ENCODE measurements around the gene RAET1G.
"Not testable (repeated sequence)": the region's sequence is repeated elsewhere in the genome, so short reads cannot be mapped to it uniquely, and the experiment has no call there.

- not testable (repeated sequence) for TF ChIP-seq RFX5 (IDR thresholded peaks at IDR 0.05; ENCODE audit: low read length); CTCF (IDR thresholded peaks at IDR 0.05); USF2 (IDR thresholded peaks at IDR 0.05; ENCODE audit: borderline replicate concordance, low read depth, low read length); PBX3 (IDR thresholded peaks at IDR 0.05); POLR2AphosphoS5 (IDR thresholded peaks at IDR 0.05; ENCODE audit: low read depth, low read length)
Measured at GRCh38 chr6:149908480-149908879, 14.4 kb downstream of the RAET1G start.

Measured in SK-N-SH (cell line).